GM18868 (cell line): ENCODE measurements around the gene CAMSAP1.

Experiments
- ATAC-seq: cut with Tn5 transposase; IDR thresholded peaks from one replicate; pipeline ENCODE4 v1.9.1; 2021; ENCODE audit warnings: mild to moderate bottlenecking, moderate library complexity; ENCODE audit not compliant: unreplicated experiment

The CAMSAP1 gene

GRCh38 chr9:135941288-135941995 is 34.1 kb upstream of the CAMSAP1 start:
- no peak for ATAC-seq

- no peak for ATAC-seq
These were observed 32.3 kb upstream of the CAMSAP1 start for GRCh38 chr9:135939351-135940265.

- ATAC-seq, result no peak
These were observed 30.5 kb upstream of the CAMSAP1 start for GRCh38 chr9:135937521-135938489.

GRCh38 chr9:135933114-135933513 is 25.8 kb upstream of the CAMSAP1 start:
- no peak for ATAC-seq

- no peak for ATAC-seq
These were observed 25.3 kb upstream of the CAMSAP1 start for GRCh38 chr9:135932656-135933055.

- ATAC-seq, result no peak
These were observed 24.0 kb upstream of the CAMSAP1 start for GRCh38 chr9:135931349-135931820.

- no peak for ATAC-seq
These were observed 23.4 kb upstream of the CAMSAP1 start for GRCh38 chr9:135930446-135931345.

- no peak for ATAC-seq
These were observed 22.5 kb upstream of the CAMSAP1 start for GRCh38 chr9:135929656-135930445.

GRCh38 chr9:135928731-135929655 is 21.6 kb upstream of the CAMSAP1 start:
- no peak for ATAC-seq

- ATAC-seq, result no peak
These were observed 20.9 kb upstream of the CAMSAP1 start for GRCh38 chr9:135928074-135928730.

- no peak for ATAC-seq
These were observed 20.1 kb upstream of the CAMSAP1 start for GRCh38 chr9:135927195-135928013.

GRCh38 chr9:135926402-135927194 is 19.3 kb upstream of the CAMSAP1 start:
- ATAC-seq, result no peak

- no peak for ATAC-seq
These were observed 18.3 kb upstream of the CAMSAP1 start for GRCh38 chr9:135925496-135926133.

- ATAC-seq, result no peak
These were observed 17.4 kb upstream of the CAMSAP1 start for GRCh38 chr9:135924628-135925338.

GRCh38 chr9:135923508-135923907 is 16.2 kb upstream of the CAMSAP1 start:
- ATAC-seq, result no peak
